Heart left ventricle (tissue), 13 donors: ENCODE measurements around the gene PRSS21.

Experiments used
- POLR2A ChIP-seq, 2 donors: fragments of 450-650 bp; IDR thresholded peaks; one replicate each; pipeline ENCODE4 v1.6.1; 2017; ENCODE audit warnings: antibody characterized with exemption in 2 of 2, mild to moderate bottlenecking in 2 of 2, moderate library complexity in 2 of 2
- TF ChIP-seq, protein P1 (sequence below), 12 donors: fragments of 200-600 bp; sonication (generic) in 4 of 12; IDR thresholded peaks; one replicate each; pipeline versions ENCODE4 v1.5.0 to v1.8.0; 2018 to 2022; ENCODE audit warnings: antibody characterized with exemption in 12 of 12, mild to moderate bottlenecking in 5 of 12
- donor health status: ischemic (EF 13 %, LVEDD 7.1; RV severe dilation, severe dysfunction).
- donor health status: DM: no; HTN: yes; CAD: no.
- donor health status: DM: no; HTN: no; CAD: no.
- donor health status: ischemic (EF 25% LVEDD 6.9; RV normal size, moderate dysfunction).
- donor health status: ischemic (EF 25% LVEDD 5.7; RV mildly dilated, moderate dysfunction).
- donor health status: ischemic (EF 35%, LVEDD 5.7; RV mildly dilated, moderate dysfunction).
- donor health status: nonischemic (EF 11% LVEDD 7.7; RV severe dilation, severe dysfunction).
- donor health status: DM: yes; HTN: yes; CAD: no.
- donor health status: PGD.
- donor health status: ischemic (EF 29% LVEDD 5.4; RV normal size, mild dysfunction).
- donor health status: nonischemic (EF 23%, LVEDD 6.1; RV moderate dilation, normal function).

DNA sequence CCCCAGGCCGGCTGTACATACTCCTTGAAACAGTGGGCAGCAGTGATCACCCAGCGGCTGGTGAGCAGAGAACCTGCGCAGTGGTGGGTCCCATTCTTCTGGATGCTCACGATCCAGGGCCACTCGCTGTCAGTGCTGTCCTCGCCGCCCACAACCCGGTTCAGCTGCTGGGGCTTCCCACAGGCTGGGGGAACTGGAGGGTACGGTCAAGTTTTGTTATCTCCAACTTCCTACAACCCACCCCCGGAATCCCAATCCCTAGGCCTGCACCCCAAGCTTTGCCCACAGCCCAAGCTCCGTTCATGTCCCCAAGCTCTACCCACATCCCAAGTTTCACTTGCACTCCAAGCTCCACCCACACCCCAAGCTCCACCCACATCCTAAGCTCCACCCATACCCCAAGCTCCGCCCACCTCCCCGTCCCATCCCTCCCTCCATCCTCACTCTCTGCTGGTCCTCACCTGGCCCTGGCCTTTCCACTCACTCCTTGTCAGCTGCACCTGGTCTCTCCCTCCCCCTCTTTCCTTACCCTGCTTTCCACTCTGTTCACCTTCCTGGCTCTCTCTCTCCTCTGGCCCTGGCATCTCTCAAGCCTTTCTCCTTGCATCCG lies 39.1 kb downstream of the PRSS21 start:
- TF ChIP-seq, protein P1, sequence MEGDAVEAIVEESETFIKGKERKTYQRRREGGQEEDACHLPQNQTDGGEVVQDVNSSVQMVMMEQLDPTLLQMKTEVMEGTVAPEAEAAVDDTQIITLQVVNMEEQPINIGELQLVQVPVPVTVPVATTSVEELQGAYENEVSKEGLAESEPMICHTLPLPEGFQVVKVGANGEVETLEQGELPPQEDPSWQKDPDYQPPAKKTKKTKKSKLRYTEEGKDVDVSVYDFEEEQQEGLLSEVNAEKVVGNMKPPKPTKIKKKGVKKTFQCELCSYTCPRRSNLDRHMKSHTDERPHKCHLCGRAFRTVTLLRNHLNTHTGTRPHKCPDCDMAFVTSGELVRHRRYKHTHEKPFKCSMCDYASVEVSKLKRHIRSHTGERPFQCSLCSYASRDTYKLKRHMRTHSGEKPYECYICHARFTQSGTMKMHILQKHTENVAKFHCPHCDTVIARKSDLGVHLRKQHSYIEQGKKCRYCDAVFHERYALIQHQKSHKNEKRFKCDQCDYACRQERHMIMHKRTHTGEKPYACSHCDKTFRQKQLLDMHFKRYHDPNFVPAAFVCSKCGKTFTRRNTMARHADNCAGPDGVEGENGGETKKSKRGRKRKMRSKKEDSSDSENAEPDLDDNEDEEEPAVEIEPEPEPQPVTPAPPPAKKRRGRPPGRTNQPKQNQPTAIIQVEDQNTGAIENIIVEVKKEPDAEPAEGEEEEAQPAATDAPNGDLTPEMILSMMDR (IDR thresholded peaks at IDR 0.05) = no peak
- no peak for TF ChIP-seq POLR2A (IDR thresholded peaks at IDR 0.05)
